ENCODE results near the gene UBE2V1. TPM values are rescaled to one million over a fixed set of nuclear protein-coding genes. Genes with fewer than 3 reads are reported as not detected.
"Not testable (repeated sequence)": the region's sequence is repeated elsewhere in the genome, so short reads cannot be mapped to it uniquely, and the experiment has no call there.

The UBE2V1 gene
- total RNA-seq, 2 experiments from 2014 or later: 150 to 156 TPM

GRCh38 chr20:50141811-50142561 lies 29.0 kb upstream of the UBE2V1 start:
- Mint-ChIP-seq H3K4me1 (peaks cover 34% of the 10 kb centered on the region), H3K4me3 (no peak overlapping the region), H3K27ac (no peak overlapping the region), H3K36me3 (peaks cover 19% of the 10 kb centered on the region), H3K9me3 (no peaks in the 10 kb centered on the region), H3K27me3 (no peaks in the 10 kb centered on the region)
- DNase-seq: no peak

DNA sequence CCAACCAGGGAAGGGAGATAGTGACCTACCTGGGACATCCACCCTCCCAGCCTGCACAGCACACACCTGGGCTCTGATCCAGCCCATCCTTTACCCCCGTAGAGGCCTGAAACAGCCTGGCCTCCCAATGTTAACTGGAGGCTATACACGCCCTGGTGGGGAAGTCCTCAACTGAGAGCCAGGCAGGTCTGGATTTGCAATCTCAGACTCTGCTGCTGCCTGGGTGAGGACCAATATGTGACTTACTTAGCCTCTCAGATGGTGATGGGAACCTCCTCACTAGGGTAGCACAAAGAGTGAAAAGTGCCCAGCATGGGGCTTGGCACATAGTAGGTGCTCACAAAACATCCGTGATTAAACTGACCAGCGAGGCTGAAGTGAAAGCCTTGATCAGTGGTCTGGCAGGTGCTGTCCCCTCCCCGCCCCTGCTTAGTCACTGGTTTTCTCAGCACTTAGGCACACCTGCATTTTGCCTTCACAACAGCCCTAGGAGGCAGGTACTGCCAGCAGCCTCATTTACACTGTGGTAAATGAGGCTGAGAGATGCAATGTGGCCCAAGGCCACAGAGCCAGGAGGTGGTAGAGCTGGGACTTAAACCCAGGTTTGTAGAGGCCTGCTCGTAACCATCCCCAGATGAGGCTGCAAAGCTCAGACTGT lies 28.2 kb upstream of the UBE2V1 start:
- H3K9me3 Mint-ChIP-seq: no peaks in the 10 kb centered on the region
- H3K36me3 Mint-ChIP-seq: peaks cover 12% of the 10 kb centered on the region
- no peak overlapping the region for H3K27ac Mint-ChIP-seq
- no peaks in the 10 kb centered on the region for H3K27me3 Mint-ChIP-seq
- DNase-seq: no peak
- peaks cover 28% of the 10 kb centered on the region for H3K4me1 Mint-ChIP-seq
- no peak overlapping the region for H3K4me3 Mint-ChIP-seq

DNA sequence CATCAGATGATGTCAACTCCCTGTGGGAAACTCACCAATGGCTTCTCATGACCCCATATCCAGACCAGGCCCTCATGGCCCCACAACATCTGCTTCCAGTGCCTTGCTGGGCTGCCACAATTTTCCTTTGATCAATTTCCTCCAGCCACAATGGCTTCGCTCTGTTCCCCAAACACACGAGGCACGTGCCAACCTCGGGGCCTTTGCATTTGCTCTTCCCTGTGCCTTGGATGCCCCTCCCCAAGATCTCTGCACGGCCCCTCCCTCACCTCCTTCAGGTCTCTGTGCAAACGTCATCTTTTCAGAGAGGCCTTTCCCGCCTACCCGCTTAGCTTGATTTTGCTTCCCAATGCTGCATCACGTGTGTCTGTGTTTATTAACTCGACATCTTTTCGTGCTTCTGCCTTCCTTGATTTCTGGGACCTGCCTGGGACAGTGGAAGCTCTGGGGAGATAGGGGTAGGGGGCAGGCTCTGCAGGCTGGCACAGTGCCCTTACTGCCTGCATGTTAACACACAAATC lies 27.4 kb upstream of the UBE2V1 start:
- no peak for DNase-seq
- H3K27ac Mint-ChIP-seq: peak overlapping the region; percentile 46

GRCh38 chr20:50138479-50139393 lies 25.8 kb upstream of the UBE2V1 start:
- Mint-ChIP-seq H3K36me3 (peaks cover 10% of the 10 kb centered on the region), H3K27me3 (no peaks in the 10 kb centered on the region), H3K4me3 (no peak overlapping the region), H3K27ac (no peak overlapping the region), H3K4me1 (peaks cover 22% of the 10 kb centered on the region), H3K9me3 (no peaks in the 10 kb centered on the region)
- no peak for DNase-seq

More for the DNA sequence above, 27.4 kb upstream of the UBE2V1 start:
- no peak overlapping the region for H3K4me3 Mint-ChIP-seq
- H3K4me1 Mint-ChIP-seq: peaks cover 25% of the 10 kb centered on the region
- no peaks in the 10 kb centered on the region for H3K9me3 Mint-ChIP-seq
- no peaks in the 10 kb centered on the region for H3K27me3 Mint-ChIP-seq
- peaks cover 10% of the 10 kb centered on the region for H3K36me3 Mint-ChIP-seq

- no peaks in the 10 kb centered on the region for H3K9me3 Mint-ChIP-seq
- DNase-seq: no peak
- H3K4me1 Mint-ChIP-seq: peaks cover 22% of the 10 kb centered on the region
- H3K27me3 Mint-ChIP-seq: no peaks in the 10 kb centered on the region
- no peak overlapping the region for H3K27ac Mint-ChIP-seq
- H3K4me3 Mint-ChIP-seq: no peak overlapping the region
- H3K36me3 Mint-ChIP-seq: peaks cover 10% of the 10 kb centered on the region
Observed at GRCh38 chr20:50138120-50138478, 25.1 kb upstream of the UBE2V1 start.

- DNase-seq, H3K36me3 Mint-ChIP-seq, H3K27ac Mint-ChIP-seq, H3K9me3 Mint-ChIP-seq, H3K27me3 Mint-ChIP-seq, H3K4me3 Mint-ChIP-seq: not testable (repeated sequence)
- peaks cover 18% of the 10 kb centered on the region for H3K4me1 Mint-ChIP-seq
Observed at GRCh38 chr20:50137702-50138101, 24.8 kb upstream of the UBE2V1 start.

GRCh38 chr20:50136822-50137599 lies 24.1 kb upstream of the UBE2V1 start:
- peak overlapping the region; percentile 16 for H3K27ac Mint-ChIP-seq
- no peaks in the 10 kb centered on the region for H3K27me3 Mint-ChIP-seq
- no peak for DNase-seq
- no peak overlapping the region for H3K4me3 Mint-ChIP-seq
- peaks cover 17% of the 10 kb centered on the region for H3K4me1 Mint-ChIP-seq
- H3K9me3 Mint-ChIP-seq: no peaks in the 10 kb centered on the region
- peaks cover 5% of the 10 kb centered on the region for H3K36me3 Mint-ChIP-seq

DNA sequence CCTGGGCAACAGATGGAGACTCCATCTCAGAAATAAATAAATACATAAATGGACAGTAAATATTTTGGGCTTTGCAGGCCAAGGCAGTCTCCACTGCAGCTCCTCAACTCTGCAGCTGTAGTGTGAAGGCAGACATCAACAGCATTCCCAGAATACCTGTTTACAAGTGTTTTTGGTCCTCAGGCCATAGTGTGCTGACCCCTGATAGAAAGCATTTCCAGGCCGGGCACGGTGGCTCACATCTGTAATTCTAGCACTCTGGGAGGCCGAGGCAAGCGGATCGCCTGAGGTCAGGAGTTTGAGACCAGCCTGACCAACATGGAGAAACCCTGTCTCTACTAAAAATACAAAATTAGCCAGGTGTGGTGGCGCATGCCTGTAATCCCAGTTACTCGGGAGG lies 22.2 kb upstream of the UBE2V1 start:
- H3K27ac Mint-ChIP-seq: not testable (repeated sequence)

GRCh38 chr20:50133474-50134217 lies 20.7 kb upstream of the UBE2V1 start:
- Mint-ChIP-seq H3K27me3 (no peaks in the 10 kb centered on the region), H3K27ac (no peak overlapping the region), H3K9me3 (no peaks in the 10 kb centered on the region), H3K4me1 (peaks cover 8% of the 10 kb centered on the region), H3K4me3 (no peak overlapping the region), H3K36me3 (peaks cover 9% of the 10 kb centered on the region)
- no peak for DNase-seq

More for the DNA sequence above, 22.2 kb upstream of the UBE2V1 start:
- not testable (repeated sequence) for H3K36me3 Mint-ChIP-seq, H3K9me3 Mint-ChIP-seq, H3K4me3 Mint-ChIP-seq, H3K27me3 Mint-ChIP-seq, DNase-seq
- peaks cover 11% of the 10 kb centered on the region for H3K4me1 Mint-ChIP-seq

DNA sequence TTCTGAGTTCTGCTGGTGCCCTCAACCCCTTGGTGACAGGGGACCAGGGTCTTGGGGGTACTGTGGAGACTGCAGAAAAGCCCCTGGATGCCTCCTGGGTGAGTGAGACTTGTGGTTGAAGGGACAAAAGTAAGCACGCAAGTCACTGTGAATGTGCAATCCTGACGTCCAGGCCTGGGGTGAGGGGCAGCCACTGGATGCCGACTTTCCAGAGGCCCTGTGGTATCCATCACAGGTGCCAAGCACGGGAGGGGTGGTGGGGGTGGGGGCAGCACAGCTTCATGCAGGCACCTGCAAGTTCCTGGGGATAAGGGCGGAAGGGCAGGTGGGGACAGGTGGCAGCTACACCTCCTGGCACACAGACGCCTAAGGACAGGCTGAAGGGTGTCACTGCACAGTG lies 20.1 kb upstream of the UBE2V1 start:
- H3K4me1 Mint-ChIP-seq: peaks cover 8% of the 10 kb centered on the region
- no peaks in the 10 kb centered on the region for H3K27me3 Mint-ChIP-seq
- no peaks in the 10 kb centered on the region for H3K9me3 Mint-ChIP-seq
- H3K36me3 Mint-ChIP-seq: peaks cover 13% of the 10 kb centered on the region
- H3K27ac Mint-ChIP-seq: no peak overlapping the region
- DNase-seq: no peak
- no peak overlapping the region for H3K4me3 Mint-ChIP-seq

GRCh38 chr20:50130995-50131394 lies 18.0 kb upstream of the UBE2V1 start:
- Mint-ChIP-seq H3K27ac (no peak overlapping the region), H3K4me3 (no peak overlapping the region), H3K36me3 (peaks cover 16% of the 10 kb centered on the region), H3K4me1 (no peaks in the 10 kb centered on the region), H3K27me3 (no peaks in the 10 kb centered on the region), H3K9me3 (no peaks in the 10 kb centered on the region)
- no peak for DNase-seq

DNA sequence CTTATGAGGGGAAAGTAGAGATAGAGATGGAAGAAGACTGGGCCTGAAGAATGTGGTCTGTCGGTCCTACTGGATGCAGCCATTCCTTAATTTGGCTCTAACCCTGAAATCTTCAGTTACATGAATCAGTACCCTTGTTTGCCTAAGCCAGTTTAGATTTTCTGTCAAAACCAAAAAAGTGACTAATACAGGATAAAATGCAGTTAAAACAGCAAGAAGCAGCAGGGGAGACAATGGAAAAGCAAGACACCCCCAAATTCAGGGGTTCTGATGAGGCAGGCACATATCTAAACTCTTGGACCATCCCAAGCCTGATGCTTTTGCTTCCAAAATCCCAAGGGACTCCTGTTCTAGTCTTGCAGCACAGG lies 17.4 kb upstream of the UBE2V1 start:
- H3K9me3 Mint-ChIP-seq: no peaks in the 10 kb centered on the region
- H3K4me3 Mint-ChIP-seq: no peak overlapping the region
- no peaks in the 10 kb centered on the region for H3K27me3 Mint-ChIP-seq
- H3K36me3 Mint-ChIP-seq: peaks cover 16% of the 10 kb centered on the region
- H3K27ac Mint-ChIP-seq: no peak overlapping the region
- H3K4me1 Mint-ChIP-seq: no peaks in the 10 kb centered on the region
- no peak for DNase-seq

GRCh38 chr20:50129662-50130355 lies 16.9 kb upstream of the UBE2V1 start:
- peak; percentile 17 for DNase-seq
- H3K36me3 Mint-ChIP-seq: peaks cover 19% of the 10 kb centered on the region
- H3K27ac Mint-ChIP-seq: no peak overlapping the region
- no peaks in the 10 kb centered on the region for H3K4me1 Mint-ChIP-seq
- no peaks in the 10 kb centered on the region for H3K27me3 Mint-ChIP-seq
- H3K4me3 Mint-ChIP-seq: no peak overlapping the region
- H3K9me3 Mint-ChIP-seq: no peaks in the 10 kb centered on the region
